GM21447 (cell line): ENCODE data around the gene LIMD2.
A peak's percentile ranks its signal among the peaks of the same experiment; 100 is the strongest.

Experiments
- ATAC-seq: cut with Tn5 transposase; IDR thresholded peaks from one replicate; pipeline ENCODE4 v1.9.1; 2021; ENCODE audit not compliant: unreplicated experiment

The LIMD2 gene

DNA sequence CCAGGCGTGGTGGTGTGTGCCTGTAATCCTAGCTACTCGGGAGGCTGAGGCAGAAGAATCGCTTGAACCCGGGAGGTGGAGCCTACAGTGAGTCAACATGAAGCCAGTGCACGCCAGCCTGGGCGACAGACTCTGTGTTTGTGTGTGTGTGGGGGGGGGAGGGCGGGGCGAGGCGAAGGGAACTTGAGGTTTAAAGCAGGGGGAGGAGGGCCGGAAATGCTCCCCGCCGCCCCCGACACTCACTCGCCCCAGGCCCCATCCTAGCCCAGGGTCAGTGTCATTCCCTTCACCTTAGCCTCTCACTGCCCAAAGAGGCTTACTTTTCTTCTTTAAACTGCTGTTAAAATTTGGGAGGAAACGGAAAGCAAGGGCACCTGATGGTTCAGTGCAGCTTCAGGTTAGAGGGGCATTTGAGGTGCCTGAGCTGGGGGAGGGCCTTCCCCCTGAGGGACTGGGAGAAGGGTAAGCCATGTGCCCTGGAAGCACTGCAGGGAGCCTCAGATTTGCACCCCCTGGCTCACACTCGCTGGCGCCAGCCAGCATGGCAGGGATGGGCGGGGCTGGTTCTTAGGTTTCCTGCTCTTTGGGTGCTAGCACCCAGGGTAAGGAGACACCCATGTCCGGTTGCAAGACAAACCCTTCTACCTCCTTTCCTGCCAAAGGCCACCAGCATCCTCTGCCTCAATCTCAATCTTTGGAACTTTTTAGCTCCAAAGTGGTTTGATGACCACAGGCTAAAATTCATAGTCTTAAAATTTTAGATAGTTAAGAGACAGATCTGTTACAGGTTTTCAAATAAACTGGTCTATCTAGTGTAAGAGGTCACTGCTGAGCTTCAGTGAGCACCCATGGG is 2.2 kb upstream of the LIMD2 start:
- no peak for ATAC-seq

GRCh38 chr17:63701456-63701820 is 1.5 kb upstream of the LIMD2 start:
- no peak for ATAC-seq

DNA sequence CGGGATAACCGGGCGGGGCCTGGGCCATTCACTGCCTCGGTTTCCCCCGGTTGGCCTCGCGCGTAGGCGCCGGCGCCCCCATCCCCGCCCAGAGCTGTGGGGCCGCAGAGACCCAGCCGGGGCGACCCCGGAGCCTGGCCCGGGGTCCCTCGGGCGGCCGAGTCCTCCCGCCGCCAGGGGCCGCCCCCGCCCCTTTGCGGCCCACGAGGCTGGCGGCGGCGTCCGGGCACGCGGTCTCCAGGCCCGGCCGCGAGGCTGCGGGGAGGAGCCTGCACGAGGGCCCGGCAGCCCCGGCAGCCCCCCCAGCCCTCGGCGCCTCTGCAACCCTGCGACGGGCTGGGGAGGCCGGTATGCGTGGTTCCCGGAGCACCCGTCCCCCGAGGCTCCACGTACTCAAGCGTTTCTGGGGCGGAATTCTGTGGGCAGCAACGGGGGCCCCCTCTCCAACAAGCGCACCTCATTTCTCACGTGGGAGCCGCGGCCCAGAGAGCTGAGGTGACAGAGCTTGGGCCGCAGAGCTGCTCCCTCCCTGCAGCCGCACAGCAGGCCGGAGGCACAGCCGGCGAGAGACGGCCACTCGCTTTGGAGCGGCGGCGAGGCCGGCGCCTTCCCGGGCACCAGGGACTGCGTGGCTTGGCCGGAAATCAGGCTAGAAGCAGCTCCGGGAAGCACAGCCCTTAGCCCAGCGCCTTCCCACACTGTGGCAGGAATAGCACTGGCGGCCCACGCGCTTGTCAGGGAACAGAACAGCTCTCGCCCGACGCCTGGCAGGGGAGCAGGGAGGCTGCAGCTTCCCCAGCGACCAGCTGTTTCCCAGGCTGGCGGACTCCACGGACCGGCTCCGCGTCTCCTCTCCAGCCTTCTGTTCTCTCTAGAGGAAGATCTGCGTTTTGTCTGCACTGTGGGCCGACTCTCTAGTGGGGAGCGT is 867 bp upstream of the LIMD2 start:
- no peak for ATAC-seq

- ATAC-seq: peak; percentile 22
These were observed 863 bp downstream of the LIMD2 start for GRCh38 chr17:63698886-63699637.

DNA sequence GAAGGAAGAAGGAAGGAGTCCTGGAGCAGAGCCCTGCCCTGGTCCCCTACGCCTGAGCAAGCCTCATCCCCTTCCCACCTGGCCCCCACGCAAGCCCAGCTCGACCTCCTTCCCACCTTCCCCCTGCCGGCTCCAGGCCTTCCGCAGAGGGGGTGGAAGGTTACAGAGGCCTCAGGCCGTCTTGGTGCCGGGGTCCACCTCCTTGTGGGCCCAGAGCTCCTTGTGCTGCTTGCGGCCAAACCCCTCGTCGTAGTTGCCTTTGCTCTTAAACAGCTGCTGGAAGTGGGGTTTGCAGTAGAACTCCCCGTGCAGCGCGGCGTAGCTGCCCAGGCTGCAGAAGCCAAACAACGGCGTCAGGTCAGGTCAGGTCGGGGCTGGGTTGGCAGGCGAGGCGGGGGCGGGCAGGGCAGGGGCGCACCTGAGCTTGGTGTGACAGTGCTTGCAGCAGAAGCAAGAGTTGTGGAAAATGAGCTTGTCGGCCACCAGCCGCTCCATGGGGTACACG is 1.5 kb downstream of the LIMD2 start:
- ATAC-seq: no peak

GRCh38 chr17:63697341-63698286 is 2.3 kb downstream of the LIMD2 start:
- peak; percentile 23 for ATAC-seq

DNA sequence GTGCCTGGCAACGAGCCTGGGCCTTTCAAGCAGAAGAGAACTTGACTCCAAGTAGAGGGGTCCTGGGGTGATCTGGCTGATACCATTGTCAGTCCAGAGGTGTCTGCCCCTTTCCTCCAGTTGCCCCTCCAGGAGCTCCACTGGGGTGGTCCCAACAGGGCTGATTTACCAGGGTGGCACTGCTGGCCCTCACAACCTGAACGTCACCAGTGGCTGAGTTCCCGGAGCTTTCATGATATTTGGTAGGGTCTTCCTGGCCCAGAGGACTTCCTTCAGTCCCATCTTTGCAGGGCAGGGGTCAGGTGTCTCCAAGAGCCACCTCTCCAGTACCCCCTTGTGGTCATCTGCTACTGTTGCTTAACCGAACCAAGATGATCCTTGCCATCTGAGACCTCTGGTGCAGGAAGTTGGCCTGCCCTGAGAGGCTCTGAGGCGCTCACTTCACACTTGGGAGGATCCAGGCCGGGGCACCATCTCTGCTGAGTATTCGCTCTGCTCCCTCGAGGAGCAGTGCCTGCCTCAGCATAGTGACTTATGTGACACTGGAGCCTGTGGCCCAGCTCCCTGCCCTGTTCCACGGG is 3.5 kb downstream of the LIMD2 start:
- no peak for ATAC-seq

DNA sequence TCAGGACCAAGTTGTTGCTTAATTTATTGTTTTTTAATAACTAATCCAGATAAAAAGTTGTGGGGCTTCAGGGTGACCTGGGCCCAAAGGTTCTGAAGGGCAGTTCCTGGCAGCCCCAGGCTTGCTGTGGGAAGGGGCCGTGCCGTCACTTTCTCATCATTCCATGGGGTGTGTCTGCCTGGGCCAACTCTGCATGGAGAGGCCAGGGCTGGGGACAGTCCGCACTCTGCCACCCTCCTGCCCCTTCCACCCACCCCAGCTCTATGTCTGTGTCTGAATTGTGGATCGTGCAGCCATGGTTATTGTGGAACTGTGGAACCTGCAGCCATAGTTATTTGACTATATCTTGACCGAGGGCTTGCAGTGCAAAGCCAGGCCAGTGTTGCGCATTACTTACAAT is 4.0 kb downstream of the LIMD2 start:
- ATAC-seq: no peak

DNA sequence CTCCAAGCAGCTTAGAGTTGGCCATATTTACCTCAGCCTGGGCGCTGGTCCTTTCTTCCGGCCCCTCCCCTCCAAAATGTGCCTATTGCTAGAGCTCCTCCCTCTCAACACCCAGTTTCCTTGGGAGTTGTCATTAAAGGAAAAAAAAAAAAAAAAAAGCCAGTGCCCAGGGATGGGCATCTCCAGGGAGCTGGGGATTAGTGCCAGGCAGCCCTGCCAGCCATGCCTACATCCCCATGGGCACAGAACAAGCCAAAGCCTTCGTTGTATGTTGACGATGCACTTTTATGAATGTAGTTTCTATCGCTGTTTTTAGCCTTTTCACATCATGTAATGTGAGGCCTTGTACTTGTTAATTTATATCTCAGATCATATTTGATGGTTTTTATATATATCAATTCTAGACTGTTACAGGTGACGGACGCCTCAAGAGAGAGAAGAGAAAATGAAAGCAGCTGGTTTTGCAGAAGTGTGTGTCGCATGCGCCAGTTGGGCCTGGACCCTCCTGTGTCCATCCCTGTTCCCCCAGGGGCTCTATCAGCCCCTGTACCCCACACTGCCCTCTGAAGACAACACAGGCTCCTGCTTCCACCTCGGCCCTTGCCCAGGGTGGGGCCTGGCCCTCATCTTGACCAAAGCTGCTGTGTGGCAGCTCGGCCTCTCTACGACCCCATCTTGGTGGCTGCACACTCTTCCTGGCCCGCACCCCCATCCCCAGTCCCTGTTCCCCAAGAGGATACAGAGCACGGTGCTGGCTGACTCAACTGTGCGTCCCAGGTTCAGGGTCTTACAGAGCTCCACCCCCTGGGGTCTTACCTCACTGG is 4.8 kb downstream of the LIMD2 start:
- no peak for ATAC-seq

DNA sequence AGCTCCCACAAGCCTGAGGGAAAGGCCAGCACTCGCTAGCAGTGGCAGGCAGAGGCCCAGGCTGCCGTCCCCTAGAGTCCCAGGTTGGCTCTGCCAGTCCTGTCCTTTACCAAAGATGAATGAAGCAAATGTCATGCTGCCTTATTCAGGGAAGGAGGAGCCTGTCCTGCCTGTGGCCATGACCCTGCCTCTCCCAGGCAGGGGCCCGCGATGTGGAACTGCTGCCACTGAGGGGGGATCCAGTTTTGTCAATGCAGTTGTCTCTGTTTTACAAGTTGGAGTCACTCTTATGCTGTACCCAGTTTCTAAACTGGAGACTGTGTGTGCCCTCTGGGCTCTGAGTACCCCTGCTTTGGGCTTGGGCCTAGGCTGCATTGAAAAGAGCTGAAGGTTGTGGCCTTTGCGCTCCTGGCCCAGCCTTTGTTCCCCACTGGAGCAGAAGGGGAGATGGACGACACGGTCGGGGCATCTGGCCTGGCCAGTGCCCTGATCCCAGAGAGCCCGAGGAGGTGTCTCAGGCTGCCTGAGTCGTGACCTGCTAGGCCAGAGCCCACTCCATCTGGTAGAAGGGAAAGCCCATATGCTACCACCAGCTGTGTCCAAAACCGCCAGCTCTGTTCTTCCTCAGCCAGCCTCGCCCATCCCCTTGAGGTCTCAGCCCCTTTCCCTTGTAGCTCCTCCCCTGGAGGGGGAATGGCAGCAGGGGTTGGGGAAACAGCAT is 5.5 kb downstream of the LIMD2 start:
- ATAC-seq: no peak

DNA sequence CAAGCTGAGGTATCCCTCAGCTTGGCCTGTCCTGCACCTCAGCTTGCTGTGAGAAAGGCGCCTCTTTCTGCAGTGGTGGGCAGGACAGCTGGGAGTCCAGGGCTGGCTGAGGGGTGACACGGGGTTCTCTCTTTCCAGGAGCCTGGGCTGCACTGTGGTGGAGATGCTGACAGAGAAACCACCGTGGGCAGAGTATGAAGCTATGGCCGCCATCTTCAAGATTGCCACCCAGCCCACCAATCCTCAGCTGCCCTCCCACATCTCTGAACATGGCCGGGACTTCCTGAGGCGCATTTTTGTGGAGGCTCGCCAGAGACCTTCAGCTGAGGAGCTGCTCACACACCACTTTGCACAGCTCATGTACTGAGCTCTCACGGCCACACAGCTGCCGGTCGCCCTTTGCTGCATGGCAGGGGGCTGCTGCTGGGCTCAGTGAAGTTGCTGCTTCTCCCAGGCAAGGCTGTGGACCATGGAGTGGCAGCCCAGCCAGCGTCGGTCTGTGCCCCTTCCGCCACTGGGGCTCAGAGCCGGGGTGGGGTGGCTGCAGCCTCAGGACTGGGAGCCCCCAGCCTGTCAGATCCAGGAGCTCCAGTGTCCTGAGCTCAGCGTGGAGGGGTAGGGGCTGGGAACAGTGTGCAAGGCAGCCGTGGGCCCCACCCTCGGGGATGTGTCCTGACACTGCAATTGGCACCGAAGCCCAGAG is 6.4 kb downstream of the LIMD2 start:
- no peak for ATAC-seq

- ATAC-seq: no peak
These were observed 7.6 kb downstream of the LIMD2 start for GRCh38 chr17:63692195-63692816.

GRCh38 chr17:63689479-63689878 is 10.4 kb downstream of the LIMD2 start:
- no peak for ATAC-seq

GRCh38 chr17:63688396-63689020 is 11.4 kb downstream of the LIMD2 start:
- no peak for ATAC-seq

DNA sequence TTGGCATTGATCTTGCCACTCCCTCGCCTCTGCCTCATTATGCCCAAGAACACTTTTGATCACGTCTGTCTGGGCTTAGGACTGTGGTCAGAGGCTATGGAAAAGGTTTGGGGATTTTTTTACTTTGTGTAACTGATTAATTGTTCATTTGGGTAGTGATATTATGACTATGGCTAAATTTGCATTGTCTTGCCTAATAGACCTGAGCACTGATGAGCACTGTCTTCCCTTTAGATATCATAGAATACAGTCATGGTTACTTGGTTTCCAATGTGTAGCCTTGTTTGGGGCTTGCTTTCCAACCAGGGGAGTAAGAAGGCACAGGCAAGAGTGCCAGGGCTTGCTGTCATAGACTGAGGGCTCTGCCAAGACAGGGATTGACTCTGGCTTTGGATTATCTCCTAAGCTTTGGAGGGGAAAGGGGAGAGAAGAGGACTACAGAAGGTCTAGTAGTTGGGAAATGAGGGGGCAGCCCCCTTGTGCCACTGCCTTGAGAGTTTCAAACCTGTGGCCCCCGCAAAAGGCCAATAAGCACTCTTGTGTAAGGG is 13.7 kb downstream of the LIMD2 start:
- no peak for ATAC-seq

DNA sequence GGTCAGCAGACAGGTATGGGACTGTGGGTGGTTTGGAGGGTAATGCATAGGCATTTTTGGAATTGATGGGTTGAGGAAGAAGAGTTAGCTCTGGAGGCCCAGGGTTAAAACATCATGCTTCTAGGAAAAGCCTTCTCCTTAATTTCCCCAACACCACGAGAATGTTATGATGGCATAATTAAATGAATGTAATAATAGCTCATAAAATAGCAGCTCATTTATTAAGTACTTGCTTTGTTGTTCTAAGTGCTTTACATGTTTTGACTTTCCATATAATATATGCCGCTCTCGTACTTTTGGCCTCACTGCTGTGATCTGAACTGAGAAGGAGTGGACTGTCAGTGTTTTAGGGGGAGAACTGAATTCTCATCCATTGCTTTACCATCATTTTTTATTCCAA is 14.3 kb downstream of the LIMD2 start:
- ATAC-seq: no peak
